IPS-15b (cell line): ENCODE results near the gene SSBP3.
"Not testable (repeated sequence)": the region's sequence is repeated elsewhere in the genome, so short reads cannot be mapped to it uniquely, and the experiment has no call there.

ENCODE experiments used
- H3K27me3 ChIP-seq: one replicate; pipeline ENCODE4 v1.6.1; 2013; ENCODE audit warnings: low read length; ENCODE audit not compliant: control insufficient read depth, insufficient read depth
- H3K36me3 ChIP-seq: one replicate; pipeline ENCODE4 v1.6.1; 2013; ENCODE audit warnings: low read length; ENCODE audit not compliant: control insufficient read depth, insufficient read depth
- H3K4me1 ChIP-seq: one replicate; pipeline ENCODE4 v1.6.1; 2013; ENCODE audit warnings: mild to moderate bottlenecking, low read length; ENCODE audit not compliant: control insufficient read depth, insufficient read depth
- H3K4me3 ChIP-seq: one replicate; pipeline ENCODE4 v1.5.1; 2013; ENCODE audit warnings: low read depth, low read length
- H3K9ac ChIP-seq: one replicate; pipeline ENCODE4 v1.6.1; 2013; ENCODE audit warnings: low read depth, mild to moderate bottlenecking, low read length
- H3K9me3 ChIP-seq: one replicate; pipeline ENCODE4 v1.6.1; 2013; ENCODE audit warnings: mild to moderate bottlenecking, low read length; ENCODE audit not compliant: control insufficient read depth, insufficient read depth

Gene SSBP3

DNA sequence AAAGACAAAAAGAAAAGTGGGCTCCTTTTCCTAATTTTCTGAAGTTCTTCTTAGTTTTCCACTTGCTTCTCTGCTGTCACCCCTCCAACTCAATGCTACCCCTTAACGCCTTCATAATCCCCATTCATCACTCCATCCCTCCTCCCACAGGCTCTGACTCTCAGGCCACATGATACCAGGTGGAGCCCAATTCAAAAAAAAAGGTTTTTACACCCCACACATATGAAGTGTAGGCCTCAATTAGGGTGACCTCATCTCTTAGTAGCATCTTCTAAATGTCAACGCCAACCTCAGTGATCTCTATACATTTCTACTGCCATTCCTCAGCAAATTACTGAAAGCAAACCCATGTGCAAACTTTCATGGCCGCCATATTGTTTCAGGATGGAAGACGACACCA, 6.4 kb downstream of the SSBP3 start:
- Histone ChIP-seq H3K36me3 (peaks cover 30% of the 10 kb centered on the region), H3K4me1 (peaks cover 15% of the 10 kb centered on the region), H3K9ac (no peak overlapping the region), H3K9me3 (no peaks in the 10 kb centered on the region), H3K4me3 (no peak overlapping the region), H3K27me3 (no peaks in the 10 kb centered on the region)

DNA sequence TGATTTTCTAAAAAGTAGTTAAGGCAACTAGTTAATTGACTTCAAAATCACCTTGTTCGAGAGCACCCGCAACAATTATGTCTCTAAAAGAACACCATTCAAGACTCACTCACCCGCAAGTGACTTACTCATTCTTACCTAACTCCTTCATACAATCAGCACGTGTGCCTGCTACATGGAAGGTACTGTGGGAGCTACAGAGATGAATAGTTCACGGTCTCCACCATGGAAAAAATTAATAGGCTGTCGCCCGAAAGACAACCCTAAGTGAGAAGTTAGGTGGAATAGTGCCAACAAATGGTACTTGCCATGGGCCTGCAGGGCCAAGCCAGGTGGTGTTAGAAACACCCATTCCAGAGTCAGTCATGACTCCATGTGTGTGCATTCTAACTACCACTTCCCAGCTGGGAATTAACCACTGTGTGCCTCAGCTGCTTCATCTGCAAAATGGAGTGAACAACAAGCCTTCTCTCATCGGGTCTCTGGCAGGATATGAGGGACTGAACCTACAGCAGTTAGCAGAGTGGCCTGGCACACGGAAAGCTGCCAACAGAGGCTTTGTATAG, 7.1 kb downstream of the SSBP3 start:
- H3K27me3 ChIP-seq: no peaks in the 10 kb centered on the region
- H3K9me3 ChIP-seq: no peaks in the 10 kb centered on the region
- peaks cover 15% of the 10 kb centered on the region for H3K4me1 ChIP-seq
- peaks cover 30% of the 10 kb centered on the region for H3K36me3 ChIP-seq
- no peak overlapping the region for H3K9ac ChIP-seq
- H3K4me3 ChIP-seq: no peak overlapping the region

GRCh38 chr1:54397980-54398379, 8.2 kb downstream of the SSBP3 start:
- peaks cover 31% of the 10 kb centered on the region for H3K36me3 ChIP-seq
- H3K4me3 ChIP-seq: no peak overlapping the region
- peaks cover 9% of the 10 kb centered on the region for H3K4me1 ChIP-seq
- H3K27me3 ChIP-seq: no peaks in the 10 kb centered on the region
- H3K9me3 ChIP-seq: no peaks in the 10 kb centered on the region
- H3K9ac ChIP-seq: no peak overlapping the region

- Histone ChIP-seq H3K36me3 (peaks cover 32% of the 10 kb centered on the region), H3K4me3 (no peak overlapping the region), H3K9me3 (no peaks in the 10 kb centered on the region), H3K9ac (no peak overlapping the region), H3K4me1 (peaks cover 2% of the 10 kb centered on the region), H3K27me3 (no peaks in the 10 kb centered on the region)
These were observed 9.1 kb downstream of the SSBP3 start for GRCh38 chr1:54397090-54397591.

DNA sequence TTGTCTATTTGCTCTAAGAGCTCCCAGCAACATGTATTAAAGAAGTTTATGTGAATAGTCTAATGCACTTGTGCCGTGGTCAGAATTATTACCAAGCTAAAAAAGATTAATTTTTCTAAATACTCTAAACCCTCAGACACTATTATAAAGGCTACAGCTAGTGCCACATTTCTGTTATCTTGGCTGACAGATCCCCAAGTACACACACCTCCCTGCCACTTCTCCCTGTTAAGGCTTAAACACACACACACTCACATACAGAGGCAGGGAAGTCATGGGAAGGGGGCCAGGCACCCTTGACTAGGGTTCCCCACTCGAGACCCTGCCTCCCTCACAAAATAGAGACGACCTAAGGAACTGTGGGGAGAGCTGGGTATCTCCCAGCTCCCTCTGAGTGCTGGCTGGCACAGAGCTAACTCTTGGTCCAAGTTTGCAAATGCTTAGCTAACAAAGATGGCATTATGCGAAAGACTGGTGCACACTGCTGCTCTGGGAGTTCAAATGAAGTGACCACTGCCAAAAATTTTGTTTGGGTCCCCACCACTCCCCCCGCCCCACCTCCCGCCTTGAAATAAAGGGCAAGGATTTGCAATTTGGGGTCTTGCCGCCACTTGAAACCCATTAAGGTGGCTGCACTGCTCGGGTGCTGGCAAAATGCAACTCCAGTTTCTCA, 9.8 kb downstream of the SSBP3 start:
- H3K9me3 ChIP-seq: no peaks in the 10 kb centered on the region
- H3K4me1 ChIP-seq: peaks cover 2% of the 10 kb centered on the region
- H3K9ac ChIP-seq: no peak overlapping the region
- H3K36me3 ChIP-seq: peaks cover 31% of the 10 kb centered on the region
- H3K4me3 ChIP-seq: no peak overlapping the region
- H3K27me3 ChIP-seq: no peaks in the 10 kb centered on the region

- no peaks in the 10 kb centered on the region for H3K27me3 ChIP-seq
- H3K9me3 ChIP-seq: no peaks in the 10 kb centered on the region
- peaks cover 29% of the 10 kb centered on the region for H3K36me3 ChIP-seq
- H3K4me3 ChIP-seq: no peak overlapping the region
- H3K9ac ChIP-seq: no peak overlapping the region
- peaks cover 2% of the 10 kb centered on the region for H3K4me1 ChIP-seq
These were observed 10.8 kb downstream of the SSBP3 start for GRCh38 chr1:54395281-54395934.

DNA sequence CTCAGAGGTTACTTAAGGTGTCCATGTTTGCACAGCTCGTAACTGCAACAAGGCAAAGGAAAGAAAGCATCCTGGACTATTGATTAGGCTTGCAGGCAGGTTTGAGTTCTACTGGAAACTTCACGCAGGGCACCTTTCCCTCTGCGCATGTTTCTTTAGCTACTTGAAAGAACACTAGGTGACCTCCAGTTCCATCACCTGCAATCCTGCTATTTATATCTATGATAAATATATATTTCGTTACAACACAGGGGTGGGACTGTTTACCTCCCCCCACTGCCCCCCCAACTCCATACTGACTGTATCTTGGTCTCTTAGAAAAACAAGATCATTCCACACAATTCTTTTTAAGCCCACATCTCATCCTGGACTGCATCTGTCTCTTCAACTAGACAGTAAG, 12.1 kb downstream of the SSBP3 start:
- no peak overlapping the region for H3K4me3 ChIP-seq
- no peaks in the 10 kb centered on the region for H3K9me3 ChIP-seq
- no peaks in the 10 kb centered on the region for H3K27me3 ChIP-seq
- peaks cover 2% of the 10 kb centered on the region for H3K4me1 ChIP-seq
- peaks cover 26% of the 10 kb centered on the region for H3K36me3 ChIP-seq
- no peak overlapping the region for H3K9ac ChIP-seq

DNA sequence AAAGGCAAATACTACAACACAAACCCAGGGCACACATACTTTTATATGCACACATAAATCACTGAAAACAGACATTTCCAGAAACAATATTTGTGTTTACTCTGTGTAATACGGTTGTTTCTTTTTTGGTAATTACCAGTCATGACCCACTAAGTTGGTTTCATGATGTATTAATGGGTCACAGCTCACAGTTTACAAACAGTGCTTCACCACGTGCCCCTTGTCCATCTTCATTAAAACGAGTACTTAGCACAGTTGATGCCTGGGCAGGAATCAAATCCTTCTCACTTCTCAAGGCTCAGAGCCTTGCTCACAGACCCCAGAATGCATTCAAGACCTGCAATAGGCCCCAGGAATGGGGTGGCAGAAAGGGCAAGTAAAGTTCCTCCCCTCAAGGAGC, 13.8 kb downstream of the SSBP3 start:
- H3K9ac ChIP-seq: no peak overlapping the region
- H3K4me1 ChIP-seq: peaks cover under 1% of the 10 kb centered on the region
- H3K36me3 ChIP-seq: peaks cover 15% of the 10 kb centered on the region
- no peaks in the 10 kb centered on the region for H3K9me3 ChIP-seq
- no peaks in the 10 kb centered on the region for H3K27me3 ChIP-seq
- no peak overlapping the region for H3K4me3 ChIP-seq

- H3K4me1 ChIP-seq: no peaks in the 10 kb centered on the region
- no peaks in the 10 kb centered on the region for H3K27me3 ChIP-seq
- H3K36me3 ChIP-seq: peaks cover 14% of the 10 kb centered on the region
- no peak overlapping the region for H3K9ac ChIP-seq
- H3K9me3 ChIP-seq: no peaks in the 10 kb centered on the region
- no peak overlapping the region for H3K4me3 ChIP-seq
These were observed 14.6 kb downstream of the SSBP3 start for GRCh38 chr1:54391450-54392209.

GRCh38 chr1:54390655-54391054, 15.5 kb downstream of the SSBP3 start:
- Histone ChIP-seq H3K9me3 (no peaks in the 10 kb centered on the region), H3K9ac (no peak overlapping the region), H3K36me3 (peaks cover 14% of the 10 kb centered on the region), H3K4me1 (no peaks in the 10 kb centered on the region), H3K4me3 (no peak overlapping the region), H3K27me3 (no peaks in the 10 kb centered on the region)

- not testable (repeated sequence) for H3K9me3 ChIP-seq, H3K4me3 ChIP-seq, H3K27me3 ChIP-seq, H3K4me1 ChIP-seq, H3K9ac ChIP-seq
- H3K36me3 ChIP-seq: peaks cover 14% of the 10 kb centered on the region
These were observed 16.6 kb downstream of the SSBP3 start for GRCh38 chr1:54389608-54390007.
